ENCODE data around the gene ZRANB1.

Gene ZRANB1

GRCh38 chr10:125006188-125006680 is 64.3 kb downstream of the ZRANB1 start:
- in situ Hi-C loops (cut with MboI; ENCODE audit: low pct_unique_long_range_greater_than_20kb, low sequenced_read_pairs, unreplicated experiment): no loop called here
- no peak for DNase-seq (ENCODE audit: low spot score)
- no peak for TF ChIP-seq CTCF (IDR thresholded peaks at IDR 0.05; ENCODE audit: extremely low read depth, insufficient read depth, missing control alignments)

GRCh38 chr10:125006921-125007426 is 65.1 kb downstream of the ZRANB1 start:
- in situ Hi-C loops (cut with MboI; ENCODE audit: low pct_unique_long_range_greater_than_20kb, low sequenced_read_pairs, unreplicated experiment): no loop called here
- no peak for TF ChIP-seq CTCF (IDR thresholded peaks at IDR 0.05; ENCODE audit: extremely low read depth, insufficient read depth, missing control alignments)
- no peak for DNase-seq (ENCODE audit: low spot score)

- no peak for TF ChIP-seq CTCF (IDR thresholded peaks at IDR 0.05; ENCODE audit: extremely low read depth, insufficient read depth, missing control alignments)
- in situ Hi-C loops (cut with MboI; ENCODE audit: low pct_unique_long_range_greater_than_20kb, low sequenced_read_pairs, unreplicated experiment): no loop called here
- no peak for DNase-seq (ENCODE audit: low spot score)
These were observed 65.5 kb downstream of the ZRANB1 start for GRCh38 chr10:125007436-125007835.

GRCh38 chr10:125008689-125009638 is 67.0 kb downstream of the ZRANB1 start:
- in situ Hi-C loops (cut with MboI; ENCODE audit: low pct_unique_long_range_greater_than_20kb, low sequenced_read_pairs, unreplicated experiment): no loop called here
- no peak for DNase-seq (ENCODE audit: low spot score)
- TF ChIP-seq CTCF (IDR thresholded peaks at IDR 0.05; ENCODE audit: extremely low read depth, insufficient read depth, missing control alignments): no peak

- no peak for TF ChIP-seq CTCF (IDR thresholded peaks at IDR 0.05; ENCODE audit: extremely low read depth, insufficient read depth, missing control alignments)
- in situ Hi-C loops (cut with MboI; ENCODE audit: low pct_unique_long_range_greater_than_20kb, low sequenced_read_pairs, unreplicated experiment): no loop called here
- no peak for DNase-seq (ENCODE audit: low spot score)
These were observed 67.8 kb downstream of the ZRANB1 start for GRCh38 chr10:125009661-125010161.

- in situ Hi-C loops (cut with MboI; ENCODE audit: low pct_unique_long_range_greater_than_20kb, low sequenced_read_pairs, unreplicated experiment): no loop called here
- no peak for DNase-seq (ENCODE audit: low spot score)
- TF ChIP-seq CTCF (IDR thresholded peaks at IDR 0.05; ENCODE audit: extremely low read depth, insufficient read depth, missing control alignments): no peak
These were observed 68.4 kb downstream of the ZRANB1 start for GRCh38 chr10:125010362-125010761.

Measured in GM13977 (cell line).